Measurements from ENCODE around the gene C3AR1.

DNA sequence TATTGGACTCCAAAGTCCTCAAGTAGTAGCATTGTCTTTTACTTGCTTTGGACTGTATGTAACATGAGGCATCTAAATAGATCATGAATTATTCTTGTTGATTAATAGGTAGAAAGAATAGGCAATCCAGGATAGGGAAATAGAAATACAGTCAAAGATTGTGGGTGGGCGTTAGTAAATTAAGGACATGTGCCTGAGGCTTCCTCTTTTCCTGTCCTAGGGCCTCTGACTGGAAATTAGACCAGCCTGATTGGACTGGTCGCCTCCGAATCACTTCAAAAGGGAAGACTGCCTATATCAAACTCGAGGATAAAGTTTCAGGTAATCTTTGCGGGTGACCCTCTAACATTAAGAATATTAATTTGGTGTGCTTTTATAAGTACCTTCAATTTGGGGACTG lies 23.6 kb upstream of the C3AR1 start:
- TF ChIP-seq, protein P1, sequence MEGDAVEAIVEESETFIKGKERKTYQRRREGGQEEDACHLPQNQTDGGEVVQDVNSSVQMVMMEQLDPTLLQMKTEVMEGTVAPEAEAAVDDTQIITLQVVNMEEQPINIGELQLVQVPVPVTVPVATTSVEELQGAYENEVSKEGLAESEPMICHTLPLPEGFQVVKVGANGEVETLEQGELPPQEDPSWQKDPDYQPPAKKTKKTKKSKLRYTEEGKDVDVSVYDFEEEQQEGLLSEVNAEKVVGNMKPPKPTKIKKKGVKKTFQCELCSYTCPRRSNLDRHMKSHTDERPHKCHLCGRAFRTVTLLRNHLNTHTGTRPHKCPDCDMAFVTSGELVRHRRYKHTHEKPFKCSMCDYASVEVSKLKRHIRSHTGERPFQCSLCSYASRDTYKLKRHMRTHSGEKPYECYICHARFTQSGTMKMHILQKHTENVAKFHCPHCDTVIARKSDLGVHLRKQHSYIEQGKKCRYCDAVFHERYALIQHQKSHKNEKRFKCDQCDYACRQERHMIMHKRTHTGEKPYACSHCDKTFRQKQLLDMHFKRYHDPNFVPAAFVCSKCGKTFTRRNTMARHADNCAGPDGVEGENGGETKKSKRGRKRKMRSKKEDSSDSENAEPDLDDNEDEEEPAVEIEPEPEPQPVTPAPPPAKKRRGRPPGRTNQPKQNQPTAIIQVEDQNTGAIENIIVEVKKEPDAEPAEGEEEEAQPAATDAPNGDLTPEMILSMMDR (IDR thresholded peaks at IDR 0.05), result no peak
- TF ChIP-seq POLR2A (IDR thresholded peaks at IDR 0.05), result no peak
- no peak for TF ChIP-seq EP300 (IDR thresholded peaks at IDR 0.05)
